ENCODE data around the gene ING1. TPM values are rescaled to one million over a fixed set of nuclear protein-coding genes. Genes with fewer than 3 reads are reported as not detected.

The ING1 gene
- total RNA-seq, 2 experiments from 2014 or later, result 14.6 to 15.0 TPM

DNA sequence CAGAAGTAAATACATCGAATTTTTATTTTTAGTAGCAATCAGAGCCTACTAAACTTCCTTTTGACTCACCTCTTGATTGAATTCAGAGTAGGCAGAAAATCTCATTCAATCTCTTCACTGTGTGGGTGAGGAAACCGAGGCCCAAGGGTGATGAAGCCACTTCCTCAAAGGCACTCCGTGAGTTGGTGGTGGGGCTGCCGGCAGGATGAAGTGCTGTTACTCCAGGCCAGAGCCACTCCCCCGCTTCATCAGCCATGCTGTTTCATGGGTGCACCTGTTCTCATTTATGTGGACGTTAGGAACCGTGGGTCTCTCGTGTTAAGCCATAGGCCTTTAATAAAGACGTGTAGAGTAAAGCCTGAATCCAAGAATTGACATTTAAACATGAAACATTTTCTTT, 13.2 kb downstream of the ING1 start:
- no peaks in the 10 kb centered on the region for H3K36me3 Mint-ChIP-seq (ENCODE audit: low read depth)
- peak overlapping the region; percentile 34 for H3K4me3 Mint-ChIP-seq
- peak; percentile 78 for DNase-seq
- H3K4me1 Mint-ChIP-seq (ENCODE audit: low read depth), result peaks cover 22% of the 10 kb centered on the region
- H3K9me3 Mint-ChIP-seq, result no peaks in the 10 kb centered on the region
- CTCF ChIA-PET, result no interaction called here
- H3K27ac Mint-ChIP-seq, result peak overlapping the region; percentile 84
- no peaks in the 10 kb centered on the region for H3K27me3 Mint-ChIP-seq (ENCODE audit: low read depth)
- intact Hi-C loops (cut with micrococcal nuclease), result loop anchor here (1.0 kb wide), 1 partner anchor 11 kb away; no protein-coding TSS in a partner anchor

GRCh38 chr13:110731072-110731471, 17.6 kb downstream of the ING1 start:
- Mint-ChIP-seq H3K4me1 (ENCODE audit: low read depth) (peaks cover 15% of the 10 kb centered on the region), H3K36me3 (ENCODE audit: low read depth) (no peaks in the 10 kb centered on the region), H3K27ac (no peak overlapping the region), H3K9me3 (no peaks in the 10 kb centered on the region), H3K4me3 (no peak overlapping the region), H3K27me3 (ENCODE audit: low read depth) (no peaks in the 10 kb centered on the region)
- intact Hi-C loops (cut with micrococcal nuclease), result no loop called here
- CTCF ChIA-PET, result no interaction called here
- DNase-seq, result no peak

- CTCF ChIA-PET, result interaction anchor here (0.6 to 0.7 kb wide), 2 partner anchors 17 to 19 kb away, joined by 3 read pairs; no protein-coding TSS in a partner anchor
- H3K9me3 Mint-ChIP-seq, result peaks cover 3% of the 10 kb centered on the region
- intact Hi-C loops (cut with micrococcal nuclease), result no loop called here
- no peaks in the 10 kb centered on the region for H3K36me3 Mint-ChIP-seq (ENCODE audit: low read depth)
- no peak overlapping the region for H3K4me3 Mint-ChIP-seq
- H3K27me3 Mint-ChIP-seq (ENCODE audit: low read depth), result no peaks in the 10 kb centered on the region
- H3K27ac Mint-ChIP-seq, result no peak overlapping the region
- H3K4me1 Mint-ChIP-seq (ENCODE audit: low read depth), result peaks cover 2% of the 10 kb centered on the region
- no peak for DNase-seq
Observed at GRCh38 chr13:110734561-110734960, 21.1 kb downstream of the ING1 start.

GRCh38 chr13:110737555-110737954, 24.1 kb downstream of the ING1 start:
- H3K4me3 Mint-ChIP-seq, result no peak overlapping the region
- H3K36me3 Mint-ChIP-seq (ENCODE audit: low read depth), result peaks cover 1% of the 10 kb centered on the region
- no peak for DNase-seq
- H3K27ac Mint-ChIP-seq, result no peak overlapping the region
- H3K9me3 Mint-ChIP-seq, result peaks cover 3% of the 10 kb centered on the region
- H3K4me1 Mint-ChIP-seq (ENCODE audit: low read depth), result peaks cover 2% of the 10 kb centered on the region
- intact Hi-C loops (cut with micrococcal nuclease), result no loop called here
- H3K27me3 Mint-ChIP-seq (ENCODE audit: low read depth), result no peaks in the 10 kb centered on the region
- CTCF ChIA-PET, result no interaction called here

DNA sequence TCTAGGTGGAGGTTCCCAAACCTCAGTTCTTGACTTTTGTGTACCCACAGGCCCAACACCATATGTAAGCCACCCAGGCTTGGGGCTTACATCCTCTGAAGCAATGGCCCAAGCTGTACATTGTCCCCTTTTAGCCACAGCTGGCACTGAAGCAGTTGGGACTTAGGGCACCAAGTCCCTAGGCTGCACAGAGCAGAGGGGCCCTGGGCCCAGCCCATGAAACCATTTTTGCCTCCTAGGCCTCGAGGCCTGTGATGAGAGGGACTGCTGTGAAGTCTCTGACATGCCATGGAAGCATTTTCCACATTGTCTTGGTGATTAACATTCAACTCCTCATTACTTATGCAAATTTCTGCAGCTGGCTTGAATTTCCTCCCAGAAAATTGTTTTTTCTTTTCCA, 30.2 kb downstream of the ING1 start:
- no peak overlapping the region for H3K27ac Mint-ChIP-seq
- no peak overlapping the region for H3K4me3 Mint-ChIP-seq
- intact Hi-C loops (cut with micrococcal nuclease), result no loop called here
- no peak for DNase-seq
- peaks cover 5% of the 10 kb centered on the region for H3K36me3 Mint-ChIP-seq (ENCODE audit: low read depth)
- peaks cover 14% of the 10 kb centered on the region for H3K9me3 Mint-ChIP-seq
- no peaks in the 10 kb centered on the region for H3K4me1 Mint-ChIP-seq (ENCODE audit: low read depth)
- CTCF ChIA-PET, result no interaction called here
- H3K27me3 Mint-ChIP-seq (ENCODE audit: low read depth), result no peaks in the 10 kb centered on the region

DNA sequence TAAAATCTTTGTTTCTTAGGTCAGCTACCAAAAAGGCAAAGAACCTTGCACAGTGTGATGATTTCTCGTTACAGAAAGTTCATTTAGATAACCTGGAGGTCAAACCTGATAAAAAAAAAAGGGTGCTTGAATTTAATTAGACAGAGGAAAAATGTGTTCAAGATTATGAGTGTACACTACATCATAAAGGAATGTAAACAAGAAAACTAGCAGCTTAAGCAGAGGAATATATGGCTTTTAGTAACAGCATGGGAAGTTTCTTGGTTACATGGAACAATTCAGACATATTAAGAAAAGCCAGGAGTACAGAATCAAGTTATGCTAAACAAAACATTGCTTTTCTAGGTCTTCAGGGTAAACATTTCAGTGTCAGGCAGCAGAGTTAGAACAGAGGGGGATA, 32.9 kb downstream of the ING1 start:
- no peak for DNase-seq
- H3K36me3 Mint-ChIP-seq (ENCODE audit: low read depth), result peaks cover 8% of the 10 kb centered on the region
- intact Hi-C loops (cut with micrococcal nuclease), result no loop called here
- H3K27ac Mint-ChIP-seq, result no peak overlapping the region
- H3K27me3 Mint-ChIP-seq (ENCODE audit: low read depth), result no peaks in the 10 kb centered on the region
- no peak overlapping the region for H3K4me3 Mint-ChIP-seq
- CTCF ChIA-PET, result interaction anchor here (0.6 kb wide), 1 partner anchor 152 kb away, joined by 3 read pairs; no protein-coding TSS in a partner anchor
- peaks cover 17% of the 10 kb centered on the region for H3K9me3 Mint-ChIP-seq
- no peaks in the 10 kb centered on the region for H3K4me1 Mint-ChIP-seq (ENCODE audit: low read depth)

GRCh38 chr13:110748271-110748670, 34.8 kb downstream of the ING1 start:
- CTCF ChIA-PET, result interaction anchor here (1.1 kb wide), 1 partner anchor 26 kb away, joined by 3 read pairs; no protein-coding TSS in a partner anchor
- intact Hi-C loops (cut with micrococcal nuclease), result no loop called here
- Mint-ChIP-seq H3K27ac (no peak overlapping the region), H3K4me1 (ENCODE audit: low read depth) (no peaks in the 10 kb centered on the region), H3K36me3 (ENCODE audit: low read depth) (peaks cover 6% of the 10 kb centered on the region), H3K27me3 (ENCODE audit: low read depth) (no peaks in the 10 kb centered on the region), H3K4me3 (no peak overlapping the region), H3K9me3 (peaks cover 11% of the 10 kb centered on the region)
- no peak for DNase-seq

- intact Hi-C loops (cut with micrococcal nuclease), result no loop called here
- no peak for DNase-seq
- Mint-ChIP-seq H3K4me3 (no peak overlapping the region), H3K27ac (no peak overlapping the region), H3K27me3 (ENCODE audit: low read depth) (peaks cover 10% of the 10 kb centered on the region), H3K36me3 (ENCODE audit: low read depth) (no peaks in the 10 kb centered on the region), H3K4me1 (ENCODE audit: low read depth) (no peaks in the 10 kb centered on the region), H3K9me3 (no peaks in the 10 kb centered on the region)
- CTCF ChIA-PET, result no interaction called here
Observed at GRCh38 chr13:110756219-110756631, 42.7 kb downstream of the ING1 start.

DNA sequence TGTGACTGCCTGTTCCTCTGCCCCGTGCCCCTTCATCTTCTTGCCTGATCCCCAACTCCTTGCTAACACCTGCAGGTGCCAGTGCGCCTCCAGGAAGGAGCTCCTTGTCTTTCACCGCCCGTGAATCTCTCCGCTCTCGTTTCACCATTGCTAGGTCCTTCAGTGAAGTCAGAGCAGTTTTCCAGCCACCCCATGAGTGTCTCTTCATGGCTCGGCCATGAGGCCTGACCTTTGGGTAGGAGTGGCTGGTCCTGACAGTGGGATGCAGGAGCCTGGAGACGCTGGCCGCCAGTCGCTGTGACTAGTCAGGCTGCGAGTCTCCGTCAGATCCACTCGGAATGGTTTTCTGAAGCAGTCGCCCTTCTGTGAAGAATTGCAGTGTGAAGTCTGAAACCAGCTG, 43.8 kb downstream of the ING1 start:
- intact Hi-C loops (cut with micrococcal nuclease), result no loop called here
- no peak for DNase-seq
- no peak overlapping the region for H3K27ac Mint-ChIP-seq
- CTCF ChIA-PET, result interaction anchor here (0.6 kb wide), 1 partner anchor 160 kb away, joined by 4 read pairs; no protein-coding TSS in a partner anchor
- H3K27me3 Mint-ChIP-seq (ENCODE audit: low read depth), result peaks cover 10% of the 10 kb centered on the region
- no peaks in the 10 kb centered on the region for H3K9me3 Mint-ChIP-seq
- no peaks in the 10 kb centered on the region for H3K36me3 Mint-ChIP-seq (ENCODE audit: low read depth)
- H3K4me3 Mint-ChIP-seq, result no peak overlapping the region
- no peaks in the 10 kb centered on the region for H3K4me1 Mint-ChIP-seq (ENCODE audit: low read depth)

DNA sequence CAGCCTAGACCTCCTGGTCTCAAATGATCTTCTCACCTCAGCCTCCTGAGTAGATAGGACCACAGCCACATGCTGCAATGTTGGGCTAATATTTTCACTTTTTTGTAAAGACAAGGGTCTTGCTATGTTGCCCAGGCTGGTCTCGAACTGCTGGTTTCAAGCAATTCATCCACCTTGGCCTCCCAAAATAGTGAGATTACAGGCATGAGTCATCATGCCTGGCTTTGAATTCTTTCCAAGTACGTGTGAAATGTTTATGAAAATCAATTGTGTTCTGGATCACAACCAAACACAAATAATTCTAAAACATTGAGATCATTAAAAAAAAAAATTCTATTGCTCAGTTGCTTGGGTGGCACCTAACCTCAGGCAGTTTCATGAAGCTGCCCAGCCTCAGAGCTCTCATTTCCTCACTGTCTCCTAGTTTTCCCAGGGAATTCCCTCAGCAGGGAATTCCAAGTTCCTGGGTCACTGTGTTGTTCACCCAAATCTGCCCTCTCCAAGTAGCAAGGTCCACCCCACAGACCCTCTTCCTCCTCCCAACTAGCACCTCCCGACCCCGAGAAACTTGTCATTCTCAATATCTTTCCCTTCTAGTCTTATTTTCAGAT, 44.8 kb downstream of the ING1 start:
- no peak for DNase-seq
- H3K9me3 Mint-ChIP-seq, result no peaks in the 10 kb centered on the region
- no peaks in the 10 kb centered on the region for H3K4me1 Mint-ChIP-seq (ENCODE audit: low read depth)
- H3K27ac Mint-ChIP-seq, result no peak overlapping the region
- H3K36me3 Mint-ChIP-seq (ENCODE audit: low read depth), result no peaks in the 10 kb centered on the region
- CTCF ChIA-PET, result interaction anchor here (0.6 kb wide), 1 partner anchor 8 kb away, joined by 4 read pairs; no protein-coding TSS in a partner anchor
- intact Hi-C loops (cut with micrococcal nuclease), result no loop called here
- no peak overlapping the region for H3K4me3 Mint-ChIP-seq
- peaks cover 10% of the 10 kb centered on the region for H3K27me3 Mint-ChIP-seq (ENCODE audit: low read depth)

- Mint-ChIP-seq H3K9me3 (no peaks in the 10 kb centered on the region), H3K4me1 (ENCODE audit: low read depth) (no peaks in the 10 kb centered on the region), H3K4me3 (no peak overlapping the region), H3K36me3 (ENCODE audit: low read depth) (no peaks in the 10 kb centered on the region), H3K27me3 (ENCODE audit: low read depth) (peaks cover 13% of the 10 kb centered on the region), H3K27ac (no peak overlapping the region)
- intact Hi-C loops (cut with micrococcal nuclease), result no loop called here
- DNase-seq, result no peak
- CTCF ChIA-PET, result no interaction called here
Observed at GRCh38 chr13:110759710-110760109, 46.2 kb downstream of the ING1 start.

DNA sequence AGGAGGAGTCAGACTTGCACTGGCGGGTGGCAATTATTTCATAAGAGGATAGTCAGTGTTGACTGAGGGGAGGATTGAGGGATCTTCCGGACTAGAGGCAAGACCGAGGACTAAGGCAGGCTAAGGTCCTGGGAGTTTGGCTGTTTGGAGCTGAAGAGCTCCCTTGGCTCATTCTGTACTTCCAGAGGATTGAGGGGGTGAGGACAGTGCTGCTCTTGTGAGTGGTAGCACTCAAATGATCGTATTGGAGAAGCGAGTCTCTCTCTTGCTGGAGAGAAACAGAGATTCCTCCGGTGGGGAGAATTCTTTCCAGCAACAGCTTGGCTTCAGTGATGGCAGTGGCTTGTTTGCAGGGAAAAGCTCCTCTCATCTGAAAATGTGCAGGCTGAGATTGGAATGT, 47.1 kb downstream of the ING1 start:
- peaks cover 14% of the 10 kb centered on the region for H3K27me3 Mint-ChIP-seq (ENCODE audit: low read depth)

GRCh38 chr13:110766671-110767430, 53.4 kb downstream of the ING1 start:
- Mint-ChIP-seq H3K36me3 (ENCODE audit: low read depth) (no peaks in the 10 kb centered on the region), H3K27me3 (ENCODE audit: low read depth) (peaks cover 12% of the 10 kb centered on the region), H3K4me3 (no peak overlapping the region), H3K27ac (no peak overlapping the region), H3K9me3 (no peaks in the 10 kb centered on the region), H3K4me1 (ENCODE audit: low read depth) (no peaks in the 10 kb centered on the region)
- intact Hi-C loops (cut with micrococcal nuclease), result no loop called here
- CTCF ChIA-PET, result no interaction called here
- no peak for DNase-seq

More for the DNA sequence above, 47.1 kb downstream of the ING1 start:
- intact Hi-C loops (cut with micrococcal nuclease), result no loop called here
- CTCF ChIA-PET, result no interaction called here
- Mint-ChIP-seq H3K4me3 (no peak overlapping the region), H3K9me3 (no peaks in the 10 kb centered on the region), H3K36me3 (ENCODE audit: low read depth) (no peaks in the 10 kb centered on the region), H3K27ac (no peak overlapping the region), H3K4me1 (ENCODE audit: low read depth) (no peaks in the 10 kb centered on the region)
- DNase-seq, result no peak
